SK-N-SH (cell line): ENCODE data around the gene SATB1. TPM values are rescaled to one million over a fixed set of nuclear protein-coding genes. Genes with fewer than 3 reads are reported as not detected.

Experiments used
- ELF1 ChIP-seq: IDR thresholded peaks from 2 replicates; pipeline ENCODE4 v1.4.0; 2012
- EZH2phosphoT487 ChIP-seq: fragments of 200-600 bp; sonication (generic); IDR thresholded peaks from 2 replicates; pipeline ENCODE4 v1.6.1; 2017; ENCODE audit warnings: low read depth, mixed run types, mild to moderate bottlenecking, antibody characterized with exemption, moderate library complexity, borderline replicate concordance
- FOSL2 ChIP-seq: IDR thresholded peaks from 2 replicates; pipeline ENCODE4 v1.4.0; 2012; ENCODE audit warnings: low read depth, mild to moderate bottlenecking, moderate library complexity, borderline replicate concordance
- GABPA ChIP-seq: IDR thresholded peaks from 2 replicates; pipeline ENCODE4 v1.4.0; 2012; ENCODE audit warnings: low read depth, mild to moderate bottlenecking
- GATA2 ChIP-seq: sonication (generic); formaldehyde crosslinking; IDR thresholded peaks from 2 replicates; pipeline ENCODE4 v1.5.0; 2020; ENCODE audit warnings: mild to moderate bottlenecking, missing genetic modification reagents
- MEF2A ChIP-seq: IDR thresholded peaks from 2 replicates; pipeline ENCODE4 v1.4.0; 2012; ENCODE audit warnings: low read depth, borderline replicate concordance
- MXI1 ChIP-seq: IDR thresholded peaks from 2 replicates; pipeline ENCODE4 v1.6.1; 2012; ENCODE audit warnings: mild to moderate bottlenecking, low read depth, low read length, improper control_type of control experiment
- NFIC ChIP-seq: IDR thresholded peaks from 2 replicates; pipeline ENCODE4 v1.4.0; 2012; ENCODE audit warnings: borderline replicate concordance
- NRF1 ChIP-seq: IDR thresholded peaks from 2 replicates; pipeline ENCODE4 v1.6.1; 2012; ENCODE audit warnings: low read depth, mild to moderate bottlenecking, low read length
- POLR2AphosphoS5 ChIP-seq: IDR thresholded peaks from 2 replicates; pipeline ENCODE4 v1.6.1; 2012; ENCODE audit warnings: low read depth, low read length
- RCOR1 ChIP-seq: fragments of 150-350 bp; IDR thresholded peaks from 2 replicates; pipeline ENCODE4 v1.6.1; 2017; ENCODE audit warnings: antibody characterized with exemption, low read length
- RFX5 ChIP-seq: IDR thresholded peaks from 2 replicates; pipeline ENCODE4 v1.6.1; 2012; ENCODE audit warnings: mild to moderate bottlenecking, improper control_type of control experiment, low read length
- RXRA ChIP-seq: IDR thresholded peaks from 2 replicates; pipeline ENCODE4 v1.4.0; 2012; ENCODE audit warnings: low read depth, mild to moderate bottlenecking, borderline replicate concordance
- SMC3 ChIP-seq: IDR thresholded peaks from 2 replicates; pipeline ENCODE4 v1.6.1; 2012; ENCODE audit warnings: low read depth, low read length, improper control_type of control experiment
- TAF1 ChIP-seq: IDR thresholded peaks from 2 replicates; pipeline ENCODE4 v1.6.1; 2012; ENCODE audit warnings: low read depth, mild to moderate bottlenecking, low read length, moderate library complexity, borderline replicate concordance
- TCF12 ChIP-seq: IDR thresholded peaks from 2 replicates; pipeline ENCODE4 v1.4.0; 2012
- TEAD4 ChIP-seq: IDR thresholded peaks from 2 replicates; pipeline ENCODE4 v1.4.0; 2012; ENCODE audit warnings: mild to moderate bottlenecking, borderline replicate concordance; ENCODE audit not compliant: insufficient read depth
- polyA plus RNA-seq, 3 experiments: library from polyadenylated mRNA; depleted of rRNA; stranded (reverse); fragments of >200 nt; gene quantifications; 2 replicates each; pipeline ENCODE4 v1.2.3, GENCODE V29; 2012
- TF ChIP-seq, protein P1 (sequence below): fragments of 200-600 bp; sonication (generic); IDR thresholded peaks from 2 replicates; pipeline ENCODE4 v1.6.1; 2017; ENCODE audit warnings: antibody characterized with exemption, mild to moderate bottlenecking, moderate library complexity
- TF ChIP-seq, protein P2 (sequence below): IDR thresholded peaks from 2 replicates; pipeline ENCODE4 v1.6.1; 2012; ENCODE audit warnings: mild to moderate bottlenecking, low read depth, low read length, moderate library complexity
- TF ChIP-seq, protein P3 (sequence below): IDR thresholded peaks from 2 replicates; pipeline ENCODE4 v1.4.0; 2012; ENCODE audit warnings: low read depth
- TF ChIP-seq, protein P4 (sequence below): fragments of 150-350 bp; IDR thresholded peaks from 2 replicates; pipeline ENCODE4 v1.6.1; 2016; ENCODE audit warnings: mild to moderate bottlenecking, low read depth, low read length
- TF ChIP-seq, protein P5 (sequence below): IDR thresholded peaks from 2 replicates; pipeline ENCODE4 v1.4.0; 2012; ENCODE audit warnings: low read depth, borderline replicate concordance

Gene SATB1
- polyA plus RNA-seq, 1 of the 3 experiments (the other 2 are of a cell fraction): 8.5 TPM

DNA sequence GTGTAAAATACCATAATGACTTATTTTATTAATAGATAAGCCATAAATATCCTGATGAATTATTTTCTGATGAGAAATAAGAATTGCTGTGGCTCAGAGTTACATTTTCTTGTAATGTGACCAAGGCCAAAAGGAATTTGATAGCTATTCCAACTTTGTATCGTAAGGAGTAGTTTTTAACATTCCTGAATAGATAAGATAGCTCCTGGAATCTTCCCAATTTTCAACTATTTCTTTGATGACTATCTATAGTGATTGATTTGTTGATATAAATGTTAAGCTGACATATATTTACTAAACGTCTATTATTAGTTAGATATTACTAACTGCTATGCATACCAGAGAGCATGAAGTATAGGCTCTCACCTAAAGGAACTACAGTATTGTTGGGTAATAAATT is 49.1 kb upstream of the SATB1 start (continued):
- TF ChIP-seq, protein P1, sequence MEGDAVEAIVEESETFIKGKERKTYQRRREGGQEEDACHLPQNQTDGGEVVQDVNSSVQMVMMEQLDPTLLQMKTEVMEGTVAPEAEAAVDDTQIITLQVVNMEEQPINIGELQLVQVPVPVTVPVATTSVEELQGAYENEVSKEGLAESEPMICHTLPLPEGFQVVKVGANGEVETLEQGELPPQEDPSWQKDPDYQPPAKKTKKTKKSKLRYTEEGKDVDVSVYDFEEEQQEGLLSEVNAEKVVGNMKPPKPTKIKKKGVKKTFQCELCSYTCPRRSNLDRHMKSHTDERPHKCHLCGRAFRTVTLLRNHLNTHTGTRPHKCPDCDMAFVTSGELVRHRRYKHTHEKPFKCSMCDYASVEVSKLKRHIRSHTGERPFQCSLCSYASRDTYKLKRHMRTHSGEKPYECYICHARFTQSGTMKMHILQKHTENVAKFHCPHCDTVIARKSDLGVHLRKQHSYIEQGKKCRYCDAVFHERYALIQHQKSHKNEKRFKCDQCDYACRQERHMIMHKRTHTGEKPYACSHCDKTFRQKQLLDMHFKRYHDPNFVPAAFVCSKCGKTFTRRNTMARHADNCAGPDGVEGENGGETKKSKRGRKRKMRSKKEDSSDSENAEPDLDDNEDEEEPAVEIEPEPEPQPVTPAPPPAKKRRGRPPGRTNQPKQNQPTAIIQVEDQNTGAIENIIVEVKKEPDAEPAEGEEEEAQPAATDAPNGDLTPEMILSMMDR: no peak
- TF ChIP-seq POLR2AphosphoS5: no peak
- no peak for TF ChIP-seq GABPA
- TF ChIP-seq TAF1: no peak
- TF ChIP-seq MEF2A: no peak
- no peak for TF ChIP-seq MXI1
- peak; percentile 35; the same call in 1 of the 2 replicates for TF ChIP-seq NFIC
- TF ChIP-seq TEAD4: no peak
- TF ChIP-seq, protein P2, sequence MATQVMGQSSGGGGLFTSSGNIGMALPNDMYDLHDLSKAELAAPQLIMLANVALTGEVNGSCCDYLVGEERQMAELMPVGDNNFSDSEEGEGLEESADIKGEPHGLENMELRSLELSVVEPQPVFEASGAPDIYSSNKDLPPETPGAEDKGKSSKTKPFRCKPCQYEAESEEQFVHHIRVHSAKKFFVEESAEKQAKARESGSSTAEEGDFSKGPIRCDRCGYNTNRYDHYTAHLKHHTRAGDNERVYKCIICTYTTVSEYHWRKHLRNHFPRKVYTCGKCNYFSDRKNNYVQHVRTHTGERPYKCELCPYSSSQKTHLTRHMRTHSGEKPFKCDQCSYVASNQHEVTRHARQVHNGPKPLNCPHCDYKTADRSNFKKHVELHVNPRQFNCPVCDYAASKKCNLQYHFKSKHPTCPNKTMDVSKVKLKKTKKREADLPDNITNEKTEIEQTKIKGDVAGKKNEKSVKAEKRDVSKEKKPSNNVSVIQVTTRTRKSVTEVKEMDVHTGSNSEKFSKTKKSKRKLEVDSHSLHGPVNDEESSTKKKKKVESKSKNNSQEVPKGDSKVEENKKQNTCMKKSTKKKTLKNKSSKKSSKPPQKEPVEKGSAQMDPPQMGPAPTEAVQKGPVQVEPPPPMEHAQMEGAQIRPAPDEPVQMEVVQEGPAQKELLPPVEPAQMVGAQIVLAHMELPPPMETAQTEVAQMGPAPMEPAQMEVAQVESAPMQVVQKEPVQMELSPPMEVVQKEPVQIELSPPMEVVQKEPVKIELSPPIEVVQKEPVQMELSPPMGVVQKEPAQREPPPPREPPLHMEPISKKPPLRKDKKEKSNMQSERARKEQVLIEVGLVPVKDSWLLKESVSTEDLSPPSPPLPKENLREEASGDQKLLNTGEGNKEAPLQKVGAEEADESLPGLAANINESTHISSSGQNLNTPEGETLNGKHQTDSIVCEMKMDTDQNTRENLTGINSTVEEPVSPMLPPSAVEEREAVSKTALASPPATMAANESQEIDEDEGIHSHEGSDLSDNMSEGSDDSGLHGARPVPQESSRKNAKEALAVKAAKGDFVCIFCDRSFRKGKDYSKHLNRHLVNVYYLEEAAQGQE: no peak
- peak; percentile 10; the same call in 1 of the 2 replicates for TF ChIP-seq FOSL2
- no peak for TF ChIP-seq NRF1
- TF ChIP-seq EZH2phosphoT487: no peak
- no peak for TF ChIP-seq RXRA
- TF ChIP-seq TCF12: peak; percentile 46
- no peak for TF ChIP-seq GATA2 (CRISPR knock-in tag)
- no peak for TF ChIP-seq SMC3
- TF ChIP-seq ELF1: no peak
- TF ChIP-seq, protein P3, sequence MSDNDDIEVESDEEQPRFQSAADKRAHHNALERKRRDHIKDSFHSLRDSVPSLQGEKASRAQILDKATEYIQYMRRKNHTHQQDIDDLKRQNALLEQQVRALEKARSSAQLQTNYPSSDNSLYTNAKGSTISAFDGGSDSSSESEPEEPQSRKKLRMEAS: no peak
- no peak for TF ChIP-seq RCOR1
- TF ChIP-seq, protein P4, sequence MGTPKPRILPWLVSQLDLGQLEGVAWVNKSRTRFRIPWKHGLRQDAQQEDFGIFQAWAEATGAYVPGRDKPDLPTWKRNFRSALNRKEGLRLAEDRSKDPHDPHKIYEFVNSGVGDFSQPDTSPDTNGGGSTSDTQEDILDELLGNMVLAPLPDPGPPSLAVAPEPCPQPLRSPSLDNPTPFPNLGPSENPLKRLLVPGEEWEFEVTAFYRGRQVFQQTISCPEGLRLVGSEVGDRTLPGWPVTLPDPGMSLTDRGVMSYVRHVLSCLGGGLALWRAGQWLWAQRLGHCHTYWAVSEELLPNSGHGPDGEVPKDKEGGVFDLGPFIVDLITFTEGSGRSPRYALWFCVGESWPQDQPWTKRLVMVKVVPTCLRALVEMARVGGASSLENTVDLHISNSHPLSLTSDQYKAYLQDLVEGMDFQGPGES: no peak
- no peak for TF ChIP-seq RFX5
- TF ChIP-seq, protein P5, sequence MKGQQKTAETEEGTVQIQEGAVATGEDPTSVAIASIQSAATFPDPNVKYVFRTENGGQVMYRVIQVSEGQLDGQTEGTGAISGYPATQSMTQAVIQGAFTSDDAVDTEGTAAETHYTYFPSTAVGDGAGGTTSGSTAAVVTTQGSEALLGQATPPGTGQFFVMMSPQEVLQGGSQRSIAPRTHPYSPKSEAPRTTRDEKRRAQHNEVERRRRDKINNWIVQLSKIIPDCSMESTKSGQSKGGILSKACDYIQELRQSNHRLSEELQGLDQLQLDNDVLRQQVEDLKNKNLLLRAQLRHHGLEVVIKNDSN: no peak
